Activated B cell treated with CpG ODN at 0.5 μM for 24 hours (primary cell): Measurements from ENCODE around the gene NRXN2. TPM values are rescaled to one million over a fixed set of nuclear protein-coding genes. Genes with fewer than 3 reads are reported as not detected.
A peak's percentile ranks its signal among the peaks of the same experiment; 100 is the strongest.

ENCODE experiments used
- ATAC-seq: fragments of 200-7000 bp; cut with Tn5 transposase; one replicate; pipeline ENCODE4 v1.10.0; 2021; ENCODE audit warnings: low read depth, mild to moderate bottlenecking, moderate library complexity
- CTCF ChIA-PET: fragments of 350-600 bp; sonication (Branson Sonifier 250); formaldehyde crosslinking; loops from one replicate; lab custom pipeline; 2021; ENCODE audit warnings: antibody characterized with exemption; lab: Charles Lee
- POLR2A ChIA-PET: fragments of 350-600 bp; sonication (Branson Sonifier 250); formaldehyde crosslinking; loops from one replicate; lab custom pipeline; 2021; ENCODE audit warnings: antibody characterized with exemption; lab: Charles Lee
- DNase-seq: peaks from one replicate; pipeline ENCODE4 v3.0.0; 2022
- H3K27ac Mint-ChIP-seq: one replicate; pipeline ENCODE4 v1.8.0; 2020; ENCODE audit warnings: mixed read lengths
- H3K27me3 Mint-ChIP-seq: one replicate; pipeline ENCODE4 v1.8.0; 2021; ENCODE audit warnings: mixed read lengths
- H3K36me3 Mint-ChIP-seq: one replicate; pipeline ENCODE4 v1.8.0; 2021; ENCODE audit warnings: low read depth, mixed read lengths
- H3K4me1 Mint-ChIP-seq: one replicate; pipeline ENCODE4 v1.8.0; 2021; ENCODE audit warnings: mixed read lengths
- H3K4me3 Mint-ChIP-seq: one replicate; pipeline ENCODE4 v1.8.0; 2020; ENCODE audit warnings: mild to moderate bottlenecking, mixed read lengths
- H3K9me3 Mint-ChIP-seq: one replicate; pipeline ENCODE4 v1.8.0; 2020; ENCODE audit warnings: mixed read lengths
- CTCF ChIP-seq: fragments of 200-600 bp; IDR thresholded peaks from one replicate; pipeline ENCODE4 v1.8.0; 2022; ENCODE audit warnings: antibody characterized with exemption, mild to moderate bottlenecking
- intact Hi-C: fragments of 100-400 bp; cut with micrococcal nuclease; formaldehyde crosslinking; loops from one replicate; pipeline ENCODE4 v1.15.1; 2024
- total RNA-seq: library from RNA; stranded (reverse); gene quantifications from 2 replicates; pipeline ENCODE4 v1.2.3, GENCODE V29; 2022

Gene NRXN2
- total RNA-seq, 1 donor from 2014 or later, result 0.73 TPM

- Mint-ChIP-seq H3K27ac (no peak overlapping the region), H3K4me1 (peaks cover 12% of the 10 kb centered on the region), H3K4me3 (no peak overlapping the region), H3K9me3 (no peaks in the 10 kb centered on the region), H3K36me3 (no peaks in the 10 kb centered on the region), H3K27me3 (peaks cover 30% of the 10 kb centered on the region)
- ChIA-PET CTCF (interaction anchor here (5.2 to 6.9 kb wide), 2 partner anchors 200 to 331 kb away, joined by 27 to 39 read pairs; partner anchors contain the start of genes PRDX5 and TRMT112), POLR2A (no interaction called here)
- DNase-seq (no peak), ATAC-seq (no peak)
- intact Hi-C loops, result loop anchor here (2.0 kb wide), 1 partner anchor 200 kb away; no protein-coding TSS in a partner anchor
- TF ChIP-seq CTCF, result no peak
Measured at GRCh38 chr11:64648551-64648950, 74.4 kb downstream of the NRXN2 start.

- Mint-ChIP-seq H3K27ac (no peak overlapping the region), H3K4me1 (peaks cover 5% of the 10 kb centered on the region), H3K9me3 (no peaks in the 10 kb centered on the region), H3K4me3 (no peak overlapping the region), H3K36me3 (no peaks in the 10 kb centered on the region), H3K27me3 (peaks cover 30% of the 10 kb centered on the region)
- no peak for TF ChIP-seq CTCF
- ChIA-PET POLR2A (interaction anchor here (0.7 kb wide), 1 partner anchor 29 kb away, joined by 3 read pairs; no protein-coding TSS in a partner anchor), CTCF (interaction anchor here (6.9 kb wide), 1 partner anchor 199 kb away, joined by 39 read pairs; no protein-coding TSS in a partner anchor)
- intact Hi-C loops, result no loop called here
- ATAC-seq (no peak), DNase-seq (no peak)
Measured at GRCh38 chr11:64647019-64647779, 75.8 kb downstream of the NRXN2 start.

- H3K27me3 Mint-ChIP-seq, result peaks cover 30% of the 10 kb centered on the region
- no peaks in the 10 kb centered on the region for H3K9me3 Mint-ChIP-seq
- no peak overlapping the region for H3K4me3 Mint-ChIP-seq
- no peaks in the 10 kb centered on the region for H3K36me3 Mint-ChIP-seq
- ChIA-PET CTCF (no interaction called here), POLR2A (no interaction called here)
- no peak overlapping the region for H3K27ac Mint-ChIP-seq
- H3K4me1 Mint-ChIP-seq, result peaks cover 5% of the 10 kb centered on the region
- no peak for TF ChIP-seq CTCF
- ATAC-seq (peak; percentile 45), DNase-seq (no peak)
- intact Hi-C loops, result no loop called here
Measured at GRCh38 chr11:64644647-64645275, 78.2 kb downstream of the NRXN2 start.

GRCh38 chr11:64643920-64644646, 78.9 kb downstream of the NRXN2 start:
- ChIA-PET CTCF (no interaction called here), POLR2A (no interaction called here)
- intact Hi-C loops, result no loop called here
- H3K27ac Mint-ChIP-seq, result no peak overlapping the region
- peaks cover 26% of the 10 kb centered on the region for H3K27me3 Mint-ChIP-seq
- H3K36me3 Mint-ChIP-seq, result no peaks in the 10 kb centered on the region
- H3K9me3 Mint-ChIP-seq, result no peaks in the 10 kb centered on the region
- ATAC-seq (no peak), DNase-seq (no peak)
- peak overlapping the region; percentile 48 for H3K4me3 Mint-ChIP-seq
- H3K4me1 Mint-ChIP-seq, result peaks cover 5% of the 10 kb centered on the region
- TF ChIP-seq CTCF, result no peak
